ENCODE data around the gene ARAP1.

The ARAP1 gene

GRCh38 chr11:72642043-72642883 is 109.9 kb downstream of the ARAP1 start:
- no peak for DNase-seq (ENCODE audit: low read depth in 2 of 2)

GRCh38 chr11:72641522-72642042 is 110.6 kb downstream of the ARAP1 start:
- DNase-seq (ENCODE audit: low read depth in 2 of 2) = no peak

- no peak for DNase-seq (ENCODE audit: low read depth in 2 of 2)
These were observed 112.5 kb downstream of the ARAP1 start for GRCh38 chr11:72639502-72640375.

- DNase-seq (ENCODE audit: low read depth in 2 of 2) = no peak
These were observed 114.3 kb downstream of the ARAP1 start for GRCh38 chr11:72637926-72638325.

- DNase-seq (ENCODE audit: low read depth in 2 of 2) = no peak
These were observed 115.0 kb downstream of the ARAP1 start for GRCh38 chr11:72637198-72637597.

GRCh38 chr11:72636376-72636775 is 115.8 kb downstream of the ARAP1 start:
- DNase-seq (ENCODE audit: low read depth in 2 of 2) = no peak

- DNase-seq (ENCODE audit: low read depth in 2 of 2) = no peak
These were observed 116.3 kb downstream of the ARAP1 start for GRCh38 chr11:72635933-72636332.

GRCh38 chr11:72635309-72635915 is 116.8 kb downstream of the ARAP1 start:
- no peak for DNase-seq (ENCODE audit: low read depth in 2 of 2)
